NCI-H345 treated with DMSO at 0.1 percent for 48 hours (cell line): ENCODE results near the gene LINGO3.
"Not testable (repeated sequence)": the region's sequence is repeated elsewhere in the genome, so short reads cannot be mapped to it uniquely, and the experiment has no call there.

Experiments
- DNase-seq: peaks from one replicate; lab custom pipeline; 2025; ENCODE audit not compliant: unreplicated experiment; lab: John Stamatoyannopoulos, UW

LINGO3 gene

GRCh38 chr19:2308114-2308556, at the start of gene LINGO3:
LINGO3 (minus strand) TSS chr19:2308154; CDS start chr19:2291776, 16,378 bp downstream.
- no peak for DNase-seq

DNA sequence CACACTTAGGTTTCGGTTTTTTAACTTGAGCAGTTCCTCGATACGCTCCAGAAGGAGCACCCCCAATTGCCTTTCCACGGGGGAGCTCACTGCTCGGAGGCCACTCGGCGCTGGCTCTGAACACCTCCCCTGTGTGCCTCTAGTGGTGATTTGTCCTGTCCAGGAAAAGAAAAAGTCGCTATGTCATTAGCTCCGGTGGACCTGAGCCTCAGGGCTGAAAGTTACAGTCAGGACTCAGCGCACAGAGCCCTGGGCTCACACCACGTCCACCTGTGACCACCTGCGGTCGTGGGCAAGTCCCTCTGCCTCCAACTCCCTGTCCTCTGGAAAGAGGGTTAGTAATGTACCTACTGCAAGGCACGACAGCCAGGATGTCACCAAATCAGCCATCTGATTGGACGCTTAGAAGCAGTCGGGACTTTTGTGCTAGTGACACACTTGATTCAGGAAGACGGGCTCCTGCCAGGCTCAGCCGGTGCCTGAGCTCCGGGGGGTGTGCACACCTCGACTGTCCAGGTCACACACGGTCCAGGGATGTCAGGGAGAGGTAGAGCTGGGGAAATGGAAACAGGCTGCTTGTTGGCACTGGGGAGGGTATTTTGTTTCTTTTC, 48.2 kb upstream of the LINGO3 start:
- DNase-seq: no peak

DNA sequence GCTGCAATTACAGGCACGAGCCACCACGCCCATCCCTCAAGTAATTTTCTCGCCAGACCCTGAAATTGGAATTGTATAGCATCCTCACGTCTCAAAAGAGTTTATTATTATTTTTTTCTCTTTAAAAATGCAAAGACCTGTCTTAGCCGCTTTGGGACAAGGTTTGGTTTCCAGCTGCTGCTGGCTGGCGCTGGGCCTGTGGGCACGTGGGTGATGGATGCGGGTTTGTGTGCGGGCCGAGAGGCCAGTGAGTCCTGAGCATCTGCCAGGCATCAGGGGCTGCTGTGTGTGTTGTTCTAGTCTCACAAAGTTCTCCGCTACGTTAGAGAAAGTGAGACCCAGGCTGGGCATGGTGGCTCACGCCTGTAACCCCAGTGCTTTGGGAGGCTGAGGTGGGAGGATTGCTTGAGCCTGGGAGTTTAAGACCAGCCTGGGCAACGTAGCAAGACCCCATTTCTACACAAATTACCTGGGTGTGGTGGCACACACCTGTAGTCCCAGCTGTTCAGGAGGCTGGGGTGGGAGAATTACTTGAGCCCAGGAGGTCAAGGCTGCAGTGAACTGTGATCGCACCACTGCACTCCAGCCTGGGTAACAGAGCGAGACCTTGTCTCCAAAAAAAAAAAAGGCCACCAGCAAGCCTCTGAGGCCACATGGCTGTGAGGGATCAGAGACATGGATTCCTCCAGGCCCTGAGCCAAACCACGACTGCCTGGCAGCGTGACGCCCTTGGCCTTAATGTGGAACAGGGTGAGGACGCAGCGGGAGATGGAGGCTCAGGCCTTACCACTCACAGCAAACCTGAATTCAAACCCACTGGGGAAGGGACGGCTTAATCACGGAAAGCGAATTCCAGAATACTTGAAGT, 47.4 kb upstream of the LINGO3 start:
- no peak for DNase-seq

DNA sequence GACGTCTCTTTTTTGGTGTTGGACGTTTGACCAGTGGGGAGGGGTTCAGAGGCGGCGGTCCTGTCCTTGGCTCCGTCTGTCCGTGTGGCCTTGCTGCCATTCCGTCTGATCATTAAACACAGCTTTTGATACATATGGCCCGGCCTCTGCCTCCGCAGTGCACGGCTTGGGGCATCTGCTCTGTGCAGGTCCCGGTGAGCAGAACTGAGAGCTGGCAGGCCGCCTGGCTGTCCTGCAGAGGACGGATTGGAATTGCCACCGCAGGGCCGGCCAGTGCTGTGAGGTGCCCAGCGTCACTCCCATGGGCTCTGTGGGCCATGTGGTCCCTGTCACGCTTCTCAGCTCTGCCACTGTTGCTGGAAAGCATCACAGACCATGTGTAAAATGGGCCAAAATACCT, 46.7 kb upstream of the LINGO3 start:
- DNase-seq: no peak

- no peak for DNase-seq
These were observed 46.1 kb upstream of the LINGO3 start for GRCh38 chr19:2353887-2354592.

DNA sequence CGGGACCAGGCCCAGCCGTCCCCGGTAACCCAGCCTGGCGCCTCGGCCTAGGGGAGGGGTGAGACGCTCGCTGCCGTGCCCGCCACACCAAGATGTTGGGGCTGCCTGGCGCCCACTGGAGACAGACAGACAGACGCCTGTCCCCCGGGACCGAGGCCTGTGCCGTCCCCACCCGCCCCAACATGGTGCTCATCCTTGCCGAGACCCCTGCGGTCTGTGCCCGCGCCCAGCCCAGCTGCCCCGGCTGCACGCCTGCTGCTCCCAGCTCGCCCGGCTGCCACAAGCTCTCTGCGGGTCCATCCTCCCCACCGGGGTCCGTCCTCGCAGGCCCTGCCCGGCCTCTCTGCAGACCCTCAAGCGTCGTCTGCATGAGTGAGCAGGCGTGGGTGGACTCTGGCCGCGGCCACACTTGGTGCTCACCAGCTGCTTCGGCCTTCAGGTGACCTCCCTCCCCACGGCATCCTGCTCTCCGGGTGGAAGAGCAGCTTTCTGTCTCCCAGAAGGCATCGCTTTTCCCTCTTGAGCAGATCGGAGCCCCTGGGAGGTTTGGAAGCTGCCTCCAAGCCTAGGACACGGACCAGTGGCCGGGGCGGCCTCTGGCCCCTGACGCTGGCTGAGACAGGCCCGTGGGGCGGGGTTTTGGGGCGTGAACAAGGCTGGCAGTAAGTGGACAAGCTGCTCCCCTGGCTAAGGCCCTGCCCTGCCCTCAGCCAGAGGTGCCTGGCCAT, 45.4 kb upstream of the LINGO3 start:
- no peak for DNase-seq

GRCh38 chr19:2352121-2352520, 44.2 kb upstream of the LINGO3 start:
- no peak for DNase-seq

DNA sequence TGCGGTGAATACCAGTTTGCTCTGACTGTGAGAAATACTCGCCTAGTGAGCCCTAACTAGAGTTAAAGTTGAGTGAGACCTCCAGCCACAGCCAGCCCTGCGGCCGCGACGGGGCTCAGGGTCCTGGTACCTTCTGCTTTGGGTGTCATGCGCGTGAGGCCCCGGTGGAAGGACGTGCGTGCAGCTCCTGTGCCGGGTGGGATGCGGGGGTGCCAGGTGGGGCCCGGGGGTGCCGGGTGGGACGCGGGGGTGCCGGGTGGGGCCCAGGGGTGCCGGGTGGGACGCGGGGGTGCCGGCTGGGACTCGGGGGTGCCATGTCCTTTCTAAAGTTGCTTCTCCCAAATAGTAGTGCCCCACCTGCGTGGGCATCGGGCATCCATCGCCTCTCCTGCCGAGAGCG, 43.6 kb upstream of the LINGO3 start:
- no peak for DNase-seq

DNA sequence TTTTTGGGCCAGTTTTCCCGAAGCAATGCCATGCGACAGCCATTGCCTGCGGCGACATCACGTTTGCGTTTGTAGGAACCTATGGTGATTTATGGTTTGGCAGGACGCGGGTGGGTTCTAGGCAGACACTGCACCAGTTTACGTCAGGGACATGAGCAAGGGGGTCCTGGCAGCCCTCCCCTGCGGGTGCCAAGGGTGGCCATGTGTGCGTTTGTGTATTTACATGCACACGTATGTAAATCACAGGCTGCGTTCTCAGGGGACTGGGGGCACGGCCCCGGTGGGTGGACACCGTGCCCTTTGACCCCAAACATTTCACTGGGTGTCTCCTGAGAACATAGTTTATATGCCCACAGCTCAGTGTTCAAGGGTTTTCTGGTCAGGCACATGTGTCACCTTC, 42.7 kb upstream of the LINGO3 start:
- no peak for DNase-seq

- not testable (repeated sequence) for DNase-seq
These were observed 41.9 kb upstream of the LINGO3 start for GRCh38 chr19:2349818-2350217.

GRCh38 chr19:2345794-2346663, 38.1 kb upstream of the LINGO3 start:
- no peak for DNase-seq

DNA sequence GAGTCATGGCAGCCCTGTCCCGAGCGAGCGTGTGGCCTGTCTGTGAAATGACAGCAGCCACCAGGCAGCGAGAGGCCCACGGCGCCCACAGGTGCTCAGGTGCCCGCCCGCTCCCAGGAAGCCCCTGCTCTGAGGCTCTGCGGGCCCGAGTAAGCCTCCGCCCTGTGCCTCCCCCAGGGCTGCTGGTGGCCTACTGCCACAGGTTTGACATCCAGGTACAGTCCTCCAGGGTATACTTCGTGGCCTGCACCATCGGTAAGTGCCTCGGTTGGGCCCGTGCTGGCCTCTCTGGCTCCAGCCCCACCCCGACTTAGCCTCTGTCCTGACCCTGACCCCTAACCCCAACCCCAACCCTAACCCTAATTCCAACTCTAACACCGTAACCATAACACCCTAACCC, 37.1 kb upstream of the LINGO3 start:
- DNase-seq: no peak

GRCh38 chr19:2344381-2344870, 36.5 kb upstream of the LINGO3 start:
- no peak for DNase-seq

DNA sequence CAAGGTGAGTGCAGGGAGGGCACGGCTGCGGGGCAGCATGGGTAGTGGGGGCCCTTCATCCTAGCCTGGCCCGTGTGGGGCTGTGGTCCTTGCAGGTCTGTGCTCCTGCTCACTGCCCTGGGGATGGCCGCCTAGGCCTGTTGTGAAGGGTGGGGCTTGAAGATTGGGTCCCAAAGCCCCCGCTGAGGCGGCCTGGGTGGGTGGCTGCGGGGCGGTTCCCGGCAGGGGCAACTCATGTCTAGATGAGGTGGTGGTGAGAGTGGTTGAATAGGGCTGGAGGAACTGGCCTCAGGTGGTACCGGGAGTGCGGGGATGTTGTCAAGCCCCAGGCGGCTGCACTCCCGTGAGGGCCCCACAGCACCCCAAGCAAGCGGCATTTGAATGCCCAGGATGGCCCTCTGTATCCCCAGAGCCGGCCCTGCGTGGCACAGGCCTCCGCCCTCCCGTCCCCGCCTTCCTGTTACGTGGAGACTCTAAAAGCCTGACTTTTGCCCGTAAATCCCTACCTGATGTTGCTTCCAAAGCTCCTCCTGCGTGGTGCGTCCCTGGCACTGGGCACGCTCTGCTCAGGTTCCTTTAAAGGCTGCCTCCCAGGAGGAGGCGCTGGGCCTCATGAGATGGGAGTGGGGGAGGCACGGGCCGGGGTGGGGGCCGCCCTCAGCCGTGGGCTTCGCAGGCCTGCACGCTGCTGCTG, 35.5 kb upstream of the LINGO3 start:
- no peak for DNase-seq

DNA sequence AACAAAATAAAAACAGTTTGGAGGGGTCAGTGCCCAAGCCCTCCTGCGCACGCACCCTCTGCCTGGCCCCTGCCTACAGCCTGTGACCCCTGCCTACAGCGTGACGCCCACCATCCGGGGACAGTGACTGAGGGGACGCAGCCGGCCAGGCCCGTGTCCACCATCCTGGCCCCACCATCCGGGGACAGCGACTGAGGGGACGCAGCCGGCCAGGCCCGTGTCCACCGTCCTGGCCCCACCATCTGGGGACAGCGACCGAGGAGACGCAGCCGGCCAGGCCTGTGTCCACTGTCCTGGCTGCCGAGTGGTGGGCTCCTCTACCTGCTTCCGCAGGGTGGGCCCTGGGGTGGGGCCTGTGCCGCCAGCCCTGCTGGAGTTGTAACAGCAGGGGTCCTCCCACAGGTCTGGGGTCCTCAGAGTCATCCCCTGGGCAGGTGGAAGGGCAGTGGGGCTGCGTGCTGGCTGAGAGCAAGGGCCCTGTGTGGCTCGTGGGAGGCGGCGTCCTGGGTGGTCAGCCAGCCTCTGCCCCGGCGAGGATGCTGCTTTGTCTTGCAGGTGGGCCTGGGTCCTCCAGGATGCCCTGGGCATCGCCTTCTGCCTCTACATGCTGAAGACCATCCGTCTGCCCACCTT, 34.8 kb upstream of the LINGO3 start:
- DNase-seq: no peak

DNA sequence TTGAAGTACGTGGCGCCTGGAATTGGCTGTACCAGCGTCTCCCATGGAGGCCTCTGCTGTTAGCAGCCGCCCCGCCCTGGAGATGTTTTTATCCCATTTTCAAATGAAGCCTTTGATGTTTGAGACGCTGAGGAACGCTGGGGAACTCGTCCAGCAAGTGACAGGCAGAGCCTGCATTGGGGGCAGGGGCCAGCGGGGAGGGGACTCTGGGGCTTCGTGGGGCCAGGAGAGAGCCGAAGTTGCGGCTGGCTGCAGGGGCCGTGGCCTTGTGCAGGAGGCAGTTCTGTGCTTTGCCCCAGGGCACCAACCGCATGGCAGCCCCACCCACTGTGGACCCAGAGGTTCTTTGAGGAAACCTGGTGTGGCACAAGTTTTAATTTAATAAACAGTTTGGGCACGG, 34.0 kb upstream of the LINGO3 start:
- DNase-seq: no peak

- no peak for DNase-seq
These were observed 33.3 kb upstream of the LINGO3 start for GRCh38 chr19:2341244-2341751.

DNA sequence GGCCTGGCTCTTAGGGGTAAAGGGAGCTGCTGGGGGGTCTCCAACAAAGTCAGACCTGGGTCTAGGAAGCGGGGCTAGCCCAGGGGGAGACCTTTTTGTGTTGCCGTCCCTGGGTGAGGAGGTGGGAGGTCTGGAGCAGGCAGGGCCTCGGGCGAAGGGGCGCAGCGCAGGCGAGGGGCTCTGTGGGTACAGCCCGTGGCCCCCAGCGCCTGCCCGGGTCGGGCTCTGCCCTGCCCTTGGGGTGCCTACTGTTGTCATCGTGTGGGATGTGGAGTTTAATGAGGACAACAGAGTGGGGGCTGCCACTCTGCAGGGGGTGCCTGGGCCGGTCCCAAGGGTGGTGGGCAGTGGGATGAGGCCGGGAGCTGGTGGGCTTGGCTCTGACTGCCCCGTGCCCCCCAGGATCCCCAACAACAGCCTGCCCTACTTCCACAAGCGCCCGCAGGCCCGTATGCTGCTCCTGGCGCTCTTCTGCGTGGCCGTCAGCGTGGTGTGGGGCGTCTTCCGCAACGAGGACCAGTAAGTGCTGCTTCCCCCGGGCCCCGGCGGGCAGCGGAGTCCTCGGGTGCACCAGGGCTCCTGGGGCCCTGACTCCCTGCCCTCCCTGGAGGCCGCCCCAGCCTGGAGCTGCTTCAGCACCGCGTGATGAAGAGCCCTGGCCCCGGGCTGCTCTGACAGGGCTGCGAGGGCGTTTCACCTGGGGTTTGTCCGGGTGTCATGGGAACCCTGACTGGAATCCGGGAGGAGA, 32.7 kb upstream of the LINGO3 start:
- no peak for DNase-seq
